GM20431 (cell line): Measurements from ENCODE around the gene GOLGA8B.
"Not testable (repeated sequence)": the region's sequence is repeated elsewhere in the genome, so short reads cannot be mapped to it uniquely, and the experiment has no call there.

Experiments used
- in situ Hi-C: fragments of 300-500 bp; cut with MseI, MboI; formaldehyde crosslinking; loops from one replicate; pipeline ENCODE4 v1.15.0; 2020; ENCODE audit warnings: low sequenced_read_pairs; ENCODE audit not compliant: unreplicated experiment

GOLGA8B gene

GRCh38 chr15:34572019-34572641 is 11.3 kb downstream of the GOLGA8B start:
- in situ Hi-C loops = not testable (repeated sequence)

- in situ Hi-C loops = not testable (repeated sequence)
Observed at GRCh38 chr15:34569670-34570396, 13.6 kb downstream of the GOLGA8B start.

- in situ Hi-C loops = not testable (repeated sequence)
Observed at GRCh38 chr15:34567174-34567573, 16.3 kb downstream of the GOLGA8B start.

GRCh38 chr15:34564711-34565110 is 18.7 kb downstream of the GOLGA8B start:
- in situ Hi-C loops = not testable (repeated sequence)

- in situ Hi-C loops = not testable (repeated sequence)
Observed at GRCh38 chr15:34560814-34561213, 22.6 kb downstream of the GOLGA8B start.

- in situ Hi-C loops = not testable (repeated sequence)
Observed at GRCh38 chr15:34559764-34560163, 23.7 kb downstream of the GOLGA8B start.

- in situ Hi-C loops = not testable (repeated sequence)
Observed at GRCh38 chr15:34555162-34555561, 28.3 kb downstream of the GOLGA8B start.

- in situ Hi-C loops = not testable (repeated sequence)
Observed at GRCh38 chr15:34554716-34555115, 28.7 kb downstream of the GOLGA8B start.

- in situ Hi-C loops = not testable (repeated sequence)
Observed at GRCh38 chr15:34554126-34554525, 29.3 kb downstream of the GOLGA8B start.

- in situ Hi-C loops = not testable (repeated sequence)
Observed at GRCh38 chr15:34550129-34550528, 33.3 kb downstream of the GOLGA8B start.

GRCh38 chr15:34549381-34549809 is 34.1 kb downstream of the GOLGA8B start:
- in situ Hi-C loops = not testable (repeated sequence)

- in situ Hi-C loops = not testable (repeated sequence)
Observed at GRCh38 chr15:34543860-34544649, 39.4 kb downstream of the GOLGA8B start.

GRCh38 chr15:34535857-34536256 is 47.6 kb downstream of the GOLGA8B start:
- in situ Hi-C loops = not testable (repeated sequence)
